ENCODE measurements around the gene FTMT. TPM values are rescaled to one million over a fixed set of nuclear protein-coding genes. Genes with fewer than 3 reads are reported as not detected.

FTMT gene
- total and polyA plus RNA-seq, 5 donors = not detected

GRCh38 chr5:121863753-121864285, 12.1 kb downstream of the FTMT start:
- Histone ChIP-seq H3K4me1 (ENCODE audit: control insufficient read depth, insufficient read depth, low read length) (no peaks in the 10 kb centered on the region), H3K27me3 (ENCODE audit: control insufficient read depth, insufficient read depth) (no peaks in the 10 kb centered on the region), H3K9me3 (ENCODE audit: control insufficient read depth, low read length) (no peaks in the 10 kb centered on the region), H3K4me3 (ENCODE audit: low read length) (no peak overlapping the region), H3K27ac (ENCODE audit: low read length) (no peak overlapping the region)
- intact Hi-C loops (cut with DNase I) = loop anchor here in 1 of 4 donors (10.0 kb wide), 1 partner anchor 229 kb away; no protein-coding TSS in a partner anchor
- WGBS = 72% methylated on average over 2 of the region's 2 CpGs
- ATAC-seq (no peak), DNase-seq (no peak)

GRCh38 chr5:121867403-121867802, 15.7 kb downstream of the FTMT start:
- H3K27ac ChIP-seq (ENCODE audit: low read length) = no peak overlapping the region
- 55% methylated on average over 3 of the region's 3 CpGs for WGBS
- no peak for ATAC-seq
- H3K9me3 ChIP-seq (ENCODE audit: control insufficient read depth, low read length) = no peaks in the 10 kb centered on the region
- H3K4me1 ChIP-seq (ENCODE audit: control insufficient read depth, insufficient read depth, low read length) = no peaks in the 10 kb centered on the region
- H3K4me3 ChIP-seq (ENCODE audit: low read length) = no peak overlapping the region
- intact Hi-C loops (cut with DNase I) = loop anchor here in 1 of 4 donors (10.0 kb wide), 1 partner anchor 233 kb away; no protein-coding TSS in a partner anchor
- no peak for DNase-seq
- H3K27me3 ChIP-seq (ENCODE audit: control insufficient read depth, insufficient read depth) = no peaks in the 10 kb centered on the region

GRCh38 chr5:121870489-121870888, 18.8 kb downstream of the FTMT start:
- WGBS = 38% methylated on average over 2 of the region's 2 CpGs
- intact Hi-C loops (cut with DNase I) = loop anchor here in 1 of 4 donors (10.0 kb wide), 1 partner anchor 236 kb away; no protein-coding TSS in a partner anchor
- Histone ChIP-seq H3K27me3 (ENCODE audit: control insufficient read depth, insufficient read depth) (no peaks in the 10 kb centered on the region), H3K9me3 (ENCODE audit: control insufficient read depth, low read length) (no peaks in the 10 kb centered on the region), H3K27ac (ENCODE audit: low read length) (no peak overlapping the region), H3K4me1 (ENCODE audit: control insufficient read depth, insufficient read depth, low read length) (no peaks in the 10 kb centered on the region), H3K4me3 (ENCODE audit: low read length) (no peak overlapping the region)
- ATAC-seq = no peak
- no peak for DNase-seq

- WGBS = 88% methylated on average over 2 of the region's 2 CpGs
- H3K4me1 ChIP-seq (ENCODE audit: control insufficient read depth, insufficient read depth, low read length) = no peaks in the 10 kb centered on the region
- H3K9me3 ChIP-seq (ENCODE audit: control insufficient read depth, low read length) = no peaks in the 10 kb centered on the region
- DNase-seq (no peak), ATAC-seq (no peak)
- H3K4me3 ChIP-seq (ENCODE audit: low read length) = no peak overlapping the region
- intact Hi-C loops (cut with DNase I) = loop anchor here in 1 of 4 donors (10.0 kb wide), 1 partner anchor 238 kb away; no protein-coding TSS in a partner anchor
- no peak overlapping the region for H3K27ac ChIP-seq (ENCODE audit: low read length)
- H3K27me3 ChIP-seq (ENCODE audit: control insufficient read depth, insufficient read depth) = no peaks in the 10 kb centered on the region
These were observed 21.2 kb downstream of the FTMT start for GRCh38 chr5:121872856-121873255.

GRCh38 chr5:121873409-121873808, 21.7 kb downstream of the FTMT start:
- intact Hi-C loops (cut with DNase I) = loop anchor here in 1 of 4 donors (10.0 kb wide), 1 partner anchor 239 kb away; no protein-coding TSS in a partner anchor
- Histone ChIP-seq H3K27me3 (ENCODE audit: control insufficient read depth, insufficient read depth) (no peaks in the 10 kb centered on the region), H3K9me3 (ENCODE audit: control insufficient read depth, low read length) (no peaks in the 10 kb centered on the region), H3K4me3 (ENCODE audit: low read length) (no peak overlapping the region), H3K27ac (ENCODE audit: low read length) (no peak overlapping the region), H3K4me1 (ENCODE audit: control insufficient read depth, insufficient read depth, low read length) (no peaks in the 10 kb centered on the region)
- 67% methylated on average over 1 of the region's 1 CpG for WGBS
- no peak for ATAC-seq
- no peak for DNase-seq

- intact Hi-C loops (cut with DNase I) = no loop called here
- Histone ChIP-seq H3K4me1 (ENCODE audit: control insufficient read depth, insufficient read depth, low read length) (no peaks in the 10 kb centered on the region), H3K4me3 (ENCODE audit: low read length) (no peak overlapping the region), H3K27ac (ENCODE audit: low read length) (no peak overlapping the region), H3K9me3 (ENCODE audit: control insufficient read depth, low read length) (no peaks in the 10 kb centered on the region), H3K27me3 (ENCODE audit: control insufficient read depth, insufficient read depth) (no peaks in the 10 kb centered on the region)
- ATAC-seq (no peak), DNase-seq (no peak)
- WGBS = 87% methylated on average over 2 of the region's 2 CpGs
These were observed 33.9 kb downstream of the FTMT start for GRCh38 chr5:121885630-121886029.

GRCh38 chr5:121887727-121888126, 36.0 kb downstream of the FTMT start:
- Histone ChIP-seq H3K27me3 (ENCODE audit: control insufficient read depth, insufficient read depth) (no peaks in the 10 kb centered on the region), H3K9me3 (ENCODE audit: control insufficient read depth, low read length) (no peaks in the 10 kb centered on the region), H3K4me1 (ENCODE audit: control insufficient read depth, insufficient read depth, low read length) (no peaks in the 10 kb centered on the region), H3K4me3 (ENCODE audit: low read length) (no peak overlapping the region), H3K27ac (ENCODE audit: low read length) (no peak overlapping the region)
- intact Hi-C loops (cut with DNase I) = no loop called here
- no peak for ATAC-seq
- DNase-seq = no peak

GRCh38 chr5:121890297-121890858, 38.7 kb downstream of the FTMT start:
- Histone ChIP-seq H3K9me3 (ENCODE audit: control insufficient read depth, low read length) (no peaks in the 10 kb centered on the region), H3K27ac (ENCODE audit: low read length) (no peak overlapping the region), H3K4me3 (ENCODE audit: low read length) (no peak overlapping the region), H3K4me1 (ENCODE audit: control insufficient read depth, insufficient read depth, low read length) (no peaks in the 10 kb centered on the region), H3K27me3 (ENCODE audit: control insufficient read depth, insufficient read depth) (no peaks in the 10 kb centered on the region)
- intact Hi-C loops (cut with DNase I) = no loop called here
- DNase-seq (no peak), ATAC-seq (no peak)
- 87% methylated on average over 11 of the region's 11 CpGs for WGBS

GRCh38 chr5:121897341-121897740, 45.7 kb downstream of the FTMT start:
- intact Hi-C loops (cut with DNase I) = no loop called here
- ATAC-seq (no peak), DNase-seq (no peak)
- 79% methylated on average over 5 of the region's 5 CpGs for WGBS
- H3K27me3 ChIP-seq (ENCODE audit: control insufficient read depth, insufficient read depth) = no peaks in the 10 kb centered on the region
- no peaks in the 10 kb centered on the region for H3K9me3 ChIP-seq (ENCODE audit: control insufficient read depth, low read length)
- H3K4me1 ChIP-seq (ENCODE audit: control insufficient read depth, insufficient read depth, low read length) = no peaks in the 10 kb centered on the region
- H3K4me3 ChIP-seq (ENCODE audit: low read length) = no peak overlapping the region
- no peak overlapping the region for H3K27ac ChIP-seq (ENCODE audit: low read length)

- DNase-seq (no peak), ATAC-seq (no peak)
- H3K4me3 ChIP-seq (ENCODE audit: low read length) = no peak overlapping the region
- intact Hi-C loops (cut with DNase I) = no loop called here
- no peaks in the 10 kb centered on the region for H3K27me3 ChIP-seq (ENCODE audit: control insufficient read depth, insufficient read depth)
- H3K27ac ChIP-seq (ENCODE audit: low read length) = no peak overlapping the region
- H3K9me3 ChIP-seq (ENCODE audit: control insufficient read depth, low read length) = no peaks in the 10 kb centered on the region
- no peaks in the 10 kb centered on the region for H3K4me1 ChIP-seq (ENCODE audit: control insufficient read depth, insufficient read depth, low read length)
These were observed 47.7 kb downstream of the FTMT start for GRCh38 chr5:121899346-121899745.

Data from right cardiac atrium (tissue), 5 donors.